GM21619 (cell line): Measurements from ENCODE around the gene SCIMP.
A peak's percentile ranks its signal among the peaks of the same experiment; 100 is the strongest.
"Not testable (repeated sequence)": the region's sequence is repeated elsewhere in the genome, so short reads cannot be mapped to it uniquely, and the experiment has no call there.

ENCODE experiments used
- ATAC-seq: cut with Tn5 transposase; IDR thresholded peaks from one replicate; pipeline ENCODE4 v1.9.1; 2021; ENCODE audit not compliant: unreplicated experiment

SCIMP gene

DNA sequence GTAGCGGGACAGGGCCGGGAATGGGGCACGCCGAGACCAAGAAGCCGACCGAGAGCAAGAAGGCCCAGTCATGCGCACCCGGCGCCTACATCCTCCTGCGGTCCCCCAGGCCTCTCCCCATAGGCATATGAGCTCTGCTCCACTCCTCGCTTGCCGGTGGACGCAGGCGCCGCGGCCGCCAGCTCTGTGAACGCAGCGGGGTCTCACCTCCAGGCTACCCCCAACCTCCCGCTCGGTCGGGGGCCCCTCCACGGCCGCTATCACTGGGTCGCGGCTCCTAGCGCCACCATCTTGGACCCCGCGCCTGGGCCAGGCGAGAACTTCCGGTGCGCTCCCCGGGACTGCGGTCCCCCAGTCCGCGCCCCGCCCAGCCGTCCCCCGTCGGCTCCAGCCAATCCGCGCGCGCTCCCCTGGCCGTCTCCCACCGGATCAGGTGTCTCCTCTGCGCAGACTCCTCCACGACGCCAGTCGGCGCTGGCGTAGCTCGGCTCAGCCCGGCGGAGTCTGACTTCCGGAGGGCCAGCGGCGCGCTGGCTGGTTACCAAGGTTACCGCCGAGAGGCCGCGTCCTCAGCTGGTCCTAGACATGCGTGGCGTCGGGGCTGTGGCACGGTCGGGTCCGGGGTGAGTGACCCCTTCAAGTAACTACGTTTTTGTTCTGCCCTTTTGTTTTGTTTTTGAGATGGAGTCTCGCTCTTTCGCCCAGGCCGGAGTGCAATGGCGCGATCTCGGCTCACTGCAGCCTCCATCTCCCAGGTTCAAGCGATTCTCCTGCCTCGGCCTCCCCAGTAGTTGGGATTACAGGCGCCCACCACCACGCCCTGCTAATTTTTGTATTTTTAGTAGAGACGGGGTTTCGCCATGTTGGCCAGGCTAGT lies 42.9 kb downstream of the SCIMP start, which contains the start of gene ZNF594:
TSS of gene ZNF594 (minus strand) at position 328 of the 877 bp plus-strand sequence. CDS start 7,612 bp downstream, outside the sequence.
- ATAC-seq, result peak; percentile 95

DNA sequence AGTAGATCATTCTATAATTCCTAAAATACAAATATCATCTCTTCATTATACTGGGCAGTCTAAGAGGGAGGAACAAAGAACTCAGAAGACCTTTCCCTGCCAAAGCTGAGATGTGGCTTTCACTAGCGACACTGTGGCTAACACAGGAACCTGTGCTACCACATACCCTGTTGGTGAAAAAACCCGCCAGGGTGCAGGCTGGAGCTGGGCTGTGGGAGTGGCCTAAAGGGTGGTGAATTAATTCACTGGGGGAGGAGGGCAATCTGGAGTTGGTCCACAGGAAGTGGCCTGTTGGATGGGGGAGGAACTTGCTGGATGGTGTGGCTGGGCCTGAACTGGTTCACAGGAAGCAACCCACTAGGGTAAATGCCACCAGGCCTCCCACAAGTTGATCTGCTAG lies 50.4 kb downstream of the SCIMP start:
- ATAC-seq, result no peak

DNA sequence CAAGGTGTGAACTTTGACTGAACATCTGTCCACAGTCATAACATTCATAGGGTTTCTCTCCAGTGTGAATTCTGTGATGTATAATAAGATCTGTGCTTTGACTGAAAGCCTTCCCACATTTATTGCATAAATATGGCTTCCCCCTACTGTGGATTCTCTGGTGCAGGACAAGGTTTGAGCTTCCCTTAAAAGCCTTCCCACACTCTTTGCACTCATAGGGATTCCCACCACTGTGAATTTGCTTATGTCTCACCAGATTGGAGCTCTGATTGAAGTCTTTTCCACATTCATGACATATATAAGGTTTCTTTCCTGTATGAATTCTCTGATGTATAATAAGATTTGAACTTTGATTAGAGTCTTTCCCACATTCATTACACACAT lies 51.3 kb downstream of the SCIMP start:
- ATAC-seq, result no peak

DNA sequence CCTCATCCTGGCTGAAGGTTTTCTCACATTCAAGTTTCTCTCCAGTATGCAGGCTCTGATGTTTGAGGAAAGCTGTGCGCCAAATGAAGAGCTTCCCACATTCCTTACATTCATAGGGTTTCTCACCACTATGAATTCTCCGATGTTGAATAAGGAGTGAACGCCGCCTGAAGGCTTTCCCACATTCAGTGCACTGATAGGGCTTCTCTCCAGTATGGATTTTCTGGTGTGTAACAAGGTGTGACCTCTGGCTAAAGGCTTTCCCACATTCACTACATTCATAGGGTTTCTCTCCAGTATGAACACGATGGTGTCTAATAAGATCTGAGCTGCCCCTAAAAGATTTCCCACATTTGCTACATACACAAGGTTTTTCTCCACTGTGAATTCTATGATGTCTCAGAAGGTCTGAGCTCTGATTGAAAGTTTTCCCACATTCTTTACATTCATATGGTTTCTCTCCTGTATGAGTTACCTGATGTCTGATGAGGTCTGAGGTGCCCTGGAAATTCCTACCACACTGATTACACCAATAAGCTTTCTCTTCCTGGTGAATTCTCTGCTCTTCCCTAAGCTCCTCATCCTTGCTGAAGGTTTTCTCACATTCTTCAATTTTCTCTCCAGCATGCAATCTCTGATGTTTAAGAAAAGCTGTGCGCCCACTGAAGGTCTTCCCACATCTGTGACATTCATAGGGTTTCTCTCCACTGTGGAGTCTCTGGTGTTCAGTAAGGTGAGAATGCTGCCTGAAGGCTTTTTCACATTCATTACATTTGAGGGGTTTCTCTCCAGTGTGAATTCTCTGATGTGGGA lies 51.9 kb downstream of the SCIMP start:
- no peak for ATAC-seq

DNA sequence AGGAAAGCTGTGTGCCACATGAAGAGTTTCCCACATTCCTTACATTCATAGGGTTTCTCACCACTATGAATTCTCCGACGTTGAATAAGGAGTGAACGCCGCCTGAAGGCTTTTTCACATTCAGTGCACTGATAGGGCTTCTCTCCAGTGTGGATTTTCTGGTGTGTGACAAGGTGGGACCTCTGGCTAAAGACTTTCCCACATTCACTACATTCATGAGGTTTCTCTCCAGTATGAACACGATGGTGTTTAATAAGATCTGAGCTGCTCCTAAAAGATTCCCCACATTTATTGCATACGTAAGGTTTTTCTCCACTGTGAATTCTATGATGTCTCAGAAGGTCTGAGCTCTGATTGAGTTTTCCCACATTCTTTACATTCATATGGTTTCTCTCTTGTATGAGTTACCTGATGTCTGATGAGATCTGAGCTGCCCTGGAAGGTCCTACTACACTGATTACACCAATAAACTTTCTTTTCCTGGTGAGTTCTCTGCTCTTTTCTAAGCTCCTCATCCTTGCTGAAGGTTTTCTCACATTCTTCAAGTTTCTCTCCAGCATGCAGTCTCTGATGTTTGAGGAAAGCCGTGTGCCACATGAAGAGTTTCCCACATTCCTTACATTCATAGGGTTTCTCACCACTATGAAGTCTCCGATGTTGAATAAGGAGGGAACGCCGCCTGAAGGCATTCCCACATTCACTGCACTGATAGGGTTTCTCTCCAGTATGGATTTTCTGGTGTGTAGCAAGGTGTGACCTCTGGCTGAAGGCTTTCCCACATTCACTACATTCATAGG lies 53.0 kb downstream of the SCIMP start:
- ATAC-seq, result no peak

DNA sequence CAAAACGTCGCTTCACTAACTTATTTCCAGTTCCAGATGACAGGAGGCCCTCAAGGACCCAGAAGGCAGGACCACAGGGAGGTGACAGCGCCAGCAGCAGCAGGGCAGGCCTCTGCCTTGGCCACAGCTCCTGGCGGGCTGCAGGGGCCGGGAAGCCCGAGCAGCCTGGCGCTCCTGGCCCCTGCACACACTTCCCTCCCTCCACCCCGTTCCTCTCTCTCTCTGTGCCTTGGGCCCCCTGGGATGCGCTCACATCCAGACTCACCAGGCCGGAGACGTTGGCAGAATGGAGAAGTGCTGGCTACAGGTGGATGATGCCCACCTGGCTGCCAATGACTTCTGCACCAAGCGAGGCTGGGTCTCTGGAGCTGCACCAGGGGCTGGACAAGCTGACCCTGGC lies 55.7 kb downstream of the SCIMP start:
- no peak for ATAC-seq

DNA sequence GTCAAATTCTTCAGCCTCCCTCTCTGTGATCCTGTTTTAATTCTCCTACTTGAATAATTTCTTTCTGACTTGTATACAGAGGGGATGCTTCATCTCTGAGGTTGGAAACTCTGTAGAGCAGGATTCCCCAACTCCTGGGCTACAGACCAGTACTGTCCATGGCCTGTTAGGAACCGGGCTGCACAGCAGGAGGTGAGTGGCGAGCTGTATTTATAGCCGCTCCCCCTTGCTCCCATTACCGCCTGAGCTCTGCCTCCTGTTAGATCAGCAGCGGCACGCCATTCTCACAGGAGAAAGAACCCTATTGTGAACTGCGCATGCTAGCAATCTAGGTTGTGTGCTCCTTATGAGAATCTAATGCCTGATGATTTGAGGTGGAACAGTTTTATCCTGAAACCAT lies 59.6 kb downstream of the SCIMP start:
- not testable (repeated sequence) for ATAC-seq

DNA sequence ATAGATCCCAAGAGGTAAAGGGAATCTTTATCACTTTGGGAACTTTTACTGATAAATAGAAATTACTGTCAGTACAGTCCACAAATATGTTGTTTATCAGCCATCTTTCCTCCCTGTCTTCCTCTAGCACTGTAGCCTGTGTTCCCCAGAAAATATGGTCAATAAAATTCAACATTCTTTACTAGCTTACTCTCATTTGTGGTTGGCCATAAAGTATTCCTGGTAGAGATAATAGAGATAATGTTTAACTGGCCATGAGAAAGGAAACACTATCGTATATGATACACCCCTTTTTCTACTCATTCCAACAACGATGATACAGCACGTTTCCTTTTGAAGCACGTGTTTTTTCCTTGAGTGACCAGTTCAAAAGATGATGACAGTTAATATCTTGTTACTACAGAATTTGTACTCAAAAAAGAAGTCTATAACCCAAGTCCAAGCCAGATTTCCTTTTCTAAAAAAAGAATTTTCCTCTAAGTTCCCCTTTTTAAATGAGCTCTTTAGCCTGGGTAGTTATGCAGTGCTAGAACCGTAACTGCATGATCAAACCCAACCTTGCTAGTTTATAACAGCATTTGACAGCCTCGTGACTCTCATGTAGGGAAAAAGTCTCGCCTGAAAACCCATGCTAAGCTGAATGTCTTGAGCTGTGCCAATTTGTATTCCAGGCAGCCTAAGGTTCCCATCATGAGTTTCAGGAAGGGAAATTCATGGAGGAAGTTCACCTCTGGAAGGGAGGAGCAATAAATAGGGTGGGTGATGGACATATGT lies 68.7 kb downstream of the SCIMP start:
- not testable (repeated sequence) for ATAC-seq

DNA sequence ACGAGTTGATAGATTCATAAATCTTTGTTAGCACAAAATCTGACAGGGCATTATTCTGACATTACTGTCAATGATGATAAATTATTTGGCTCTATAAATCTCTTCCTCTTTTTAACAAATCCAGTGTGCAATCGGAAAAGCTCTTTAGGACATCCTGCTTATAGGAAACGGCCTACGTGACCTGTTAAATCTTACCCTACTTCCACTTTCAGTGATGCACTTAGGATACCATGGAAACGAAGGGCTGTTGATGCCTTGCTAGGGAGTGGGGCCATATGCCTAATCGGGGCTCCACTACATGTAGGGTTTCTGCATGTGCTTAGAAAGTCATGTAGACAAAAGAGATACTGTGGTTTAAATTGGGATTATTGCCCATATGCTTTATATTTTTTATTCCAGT lies 70.2 kb downstream of the SCIMP start:
- no peak for ATAC-seq

DNA sequence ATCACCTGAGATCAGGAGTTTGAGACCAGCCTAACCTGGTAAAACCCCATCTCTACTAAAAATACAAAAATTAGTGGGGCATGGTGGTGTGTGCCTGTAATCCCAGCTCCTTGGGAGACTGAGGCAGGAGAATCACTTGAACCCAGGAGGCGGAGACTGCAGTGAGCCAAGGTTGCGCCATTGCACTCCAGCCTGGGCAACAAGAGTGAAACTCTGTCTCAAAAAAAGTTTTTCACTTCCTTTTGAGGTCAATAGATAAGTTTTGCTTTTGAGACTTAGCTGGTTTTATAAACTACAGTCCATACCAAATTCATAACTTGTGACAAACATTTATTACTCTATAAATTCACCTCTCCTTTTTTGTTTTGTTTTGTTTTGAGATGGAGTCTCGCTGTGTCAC lies 72.9 kb downstream of the SCIMP start:
- not testable (repeated sequence) for ATAC-seq

DNA sequence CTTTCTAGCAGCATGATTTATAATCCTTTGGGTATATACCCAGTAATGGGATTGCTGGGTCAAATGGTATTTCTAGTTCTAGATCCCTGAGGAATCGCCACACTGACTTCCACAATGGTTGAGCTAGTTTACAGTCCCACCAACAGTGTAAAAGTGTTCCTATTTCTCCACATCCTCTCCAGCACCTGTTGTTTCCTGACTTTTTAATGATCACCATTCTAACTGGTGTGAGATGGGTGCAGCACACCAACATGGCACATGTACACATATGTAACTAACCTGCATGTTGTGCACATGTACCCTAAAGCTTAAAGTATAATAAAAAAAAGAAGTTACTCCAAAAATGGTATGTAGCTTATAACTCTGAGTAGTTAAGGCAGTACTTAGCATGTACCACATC lies 74.0 kb downstream of the SCIMP start:
- not testable (repeated sequence) for ATAC-seq
